ENCODE data around the gene ZBTB7C. TPM values are rescaled to one million over a fixed set of nuclear protein-coding genes. Genes with fewer than 3 reads are reported as not detected.

Gene ZBTB7C
- total RNA-seq, 1 donor from 2014 or later, result 0.15 TPM

DNA sequence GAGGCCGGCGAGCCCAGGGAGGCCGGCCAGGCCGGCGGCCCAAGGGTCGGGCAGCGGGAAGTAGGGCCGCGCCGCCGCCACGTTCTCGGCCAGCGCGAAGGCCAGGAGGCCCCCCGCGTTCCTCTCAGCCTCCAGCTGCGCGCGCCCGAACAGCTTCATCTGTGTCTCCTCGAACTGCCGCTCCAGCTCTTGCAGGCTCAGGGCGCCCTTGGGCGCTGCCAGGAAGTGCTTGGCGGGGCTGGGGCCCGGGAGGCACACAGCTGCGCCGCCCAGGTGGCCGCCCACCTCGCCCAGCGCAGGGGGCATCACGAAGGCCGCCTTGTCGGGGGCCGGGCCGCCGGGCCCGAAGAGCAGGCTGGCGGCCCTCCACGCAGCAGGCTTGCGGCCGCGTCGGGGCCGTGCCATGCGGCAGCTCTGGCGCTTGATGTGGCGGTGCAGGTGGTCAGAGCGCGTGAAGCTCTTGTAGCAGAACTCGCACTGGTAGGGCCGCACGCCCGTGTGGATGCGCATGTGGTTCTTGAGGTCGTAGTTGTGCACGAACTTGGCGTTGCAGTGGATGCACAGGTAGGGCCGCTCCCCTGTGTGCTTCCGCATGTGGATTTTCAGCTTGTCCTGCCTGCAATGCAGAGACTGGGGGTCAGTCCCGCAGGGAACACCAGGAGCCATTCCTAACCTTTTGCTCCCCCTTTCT, 379.7 kb downstream of the ZBTB7C start:
- DNase-seq (ENCODE audit: low spot score), result no peak
- H3K9me3 Mint-ChIP-seq, result no peaks in the 10 kb centered on the region

DNA sequence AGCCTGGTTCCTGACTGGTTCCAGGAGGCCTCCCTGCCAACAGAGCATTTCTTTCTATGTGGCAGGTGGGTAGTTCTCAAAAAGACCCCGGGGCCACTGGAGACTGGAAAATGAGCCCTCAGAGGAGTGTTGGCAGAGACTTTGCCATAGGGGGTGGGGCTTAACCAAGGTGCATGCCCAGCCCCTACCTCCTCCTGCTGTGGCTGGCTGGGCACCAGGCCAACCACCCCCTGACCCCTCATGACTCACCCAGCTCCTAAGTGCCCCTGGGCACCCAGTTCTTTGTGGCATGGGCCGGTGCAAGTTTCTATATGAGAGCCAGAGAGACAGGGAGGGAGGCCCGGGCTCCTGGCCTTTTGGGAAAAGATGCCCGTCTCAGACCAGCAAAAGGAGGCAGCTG, 380.5 kb downstream of the ZBTB7C start:
- no peaks in the 10 kb centered on the region for H3K9me3 ChIP-seq (ENCODE audit: low read depth)
- no peak overlapping the region for H3K4me2 ChIP-seq
- H3K27me3 Mint-ChIP-seq (ENCODE audit: insufficient read depth, low read depth), result peaks cover 8% of the 10 kb centered on the region
- no peak overlapping the region for H3K4me3 ChIP-seq
- peaks cover 15% of the 10 kb centered on the region for H3K4me1 ChIP-seq
- no peaks in the 10 kb centered on the region for H4K20me1 ChIP-seq (ENCODE audit: low read depth)
- no peaks in the 10 kb centered on the region for H3K36me3 Mint-ChIP-seq
- no peak overlapping the region for H3K9ac ChIP-seq
- H3K27me3 ChIP-seq, result no peaks in the 10 kb centered on the region
- no peak overlapping the region for H2AFZ ChIP-seq (replicated peaks)
- DNase-seq (ENCODE audit: low spot score), result no peak
- no peak overlapping the region for H3K27ac ChIP-seq
- TF ChIP-seq EZH2 (IDR thresholded peaks at IDR 0.05) (no peak), EZH2phosphoT487 (IDR thresholded peaks at IDR 0.05) (no peak)
- TF ChIP-seq, protein P1, sequence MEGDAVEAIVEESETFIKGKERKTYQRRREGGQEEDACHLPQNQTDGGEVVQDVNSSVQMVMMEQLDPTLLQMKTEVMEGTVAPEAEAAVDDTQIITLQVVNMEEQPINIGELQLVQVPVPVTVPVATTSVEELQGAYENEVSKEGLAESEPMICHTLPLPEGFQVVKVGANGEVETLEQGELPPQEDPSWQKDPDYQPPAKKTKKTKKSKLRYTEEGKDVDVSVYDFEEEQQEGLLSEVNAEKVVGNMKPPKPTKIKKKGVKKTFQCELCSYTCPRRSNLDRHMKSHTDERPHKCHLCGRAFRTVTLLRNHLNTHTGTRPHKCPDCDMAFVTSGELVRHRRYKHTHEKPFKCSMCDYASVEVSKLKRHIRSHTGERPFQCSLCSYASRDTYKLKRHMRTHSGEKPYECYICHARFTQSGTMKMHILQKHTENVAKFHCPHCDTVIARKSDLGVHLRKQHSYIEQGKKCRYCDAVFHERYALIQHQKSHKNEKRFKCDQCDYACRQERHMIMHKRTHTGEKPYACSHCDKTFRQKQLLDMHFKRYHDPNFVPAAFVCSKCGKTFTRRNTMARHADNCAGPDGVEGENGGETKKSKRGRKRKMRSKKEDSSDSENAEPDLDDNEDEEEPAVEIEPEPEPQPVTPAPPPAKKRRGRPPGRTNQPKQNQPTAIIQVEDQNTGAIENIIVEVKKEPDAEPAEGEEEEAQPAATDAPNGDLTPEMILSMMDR (IDR thresholded peaks at IDR 0.05), result no peak
- H3F3A ChIP-seq (ENCODE audit: low read depth), result no peaks in the 10 kb centered on the region
- no peaks in the 10 kb centered on the region for H3K36me3 ChIP-seq
- H3K79me2 ChIP-seq (ENCODE audit: low read depth), result no peaks in the 10 kb centered on the region
- no peak overlapping the region for H3K27ac Mint-ChIP-seq
- H3K4me1 Mint-ChIP-seq, result peaks cover 22% of the 10 kb centered on the region
- H3K4me3 Mint-ChIP-seq, result no peak overlapping the region
- no peaks in the 10 kb centered on the region for H3K9me3 Mint-ChIP-seq

More for the DNA sequence above, 379.7 kb downstream of the ZBTB7C start:
- H3K79me2 ChIP-seq (ENCODE audit: low read depth), result no peaks in the 10 kb centered on the region
- H3K36me3 Mint-ChIP-seq, result no peaks in the 10 kb centered on the region
- H3K27me3 Mint-ChIP-seq (ENCODE audit: insufficient read depth, low read depth), result peaks cover 5% of the 10 kb centered on the region
- no peak overlapping the region for H3K27ac ChIP-seq
- no peaks in the 10 kb centered on the region for H3K27me3 ChIP-seq
- peaks cover 15% of the 10 kb centered on the region for H3K4me1 ChIP-seq
- no peak overlapping the region for H3K9ac ChIP-seq
- H3K4me3 ChIP-seq, result no peak overlapping the region
- TF ChIP-seq, protein P1 (IDR thresholded peaks at IDR 0.05), result no peak
- TF ChIP-seq EZH2phosphoT487 (IDR thresholded peaks at IDR 0.05) (no peak), EZH2 (IDR thresholded peaks at IDR 0.05) (no peak)
- H3K9me3 ChIP-seq (ENCODE audit: low read depth), result no peaks in the 10 kb centered on the region
- no peaks in the 10 kb centered on the region for H3F3A ChIP-seq (ENCODE audit: low read depth)
- no peak overlapping the region for H2AFZ ChIP-seq (replicated peaks)
- H3K27ac Mint-ChIP-seq, result no peak overlapping the region
- H3K4me1 Mint-ChIP-seq, result peaks cover 19% of the 10 kb centered on the region
- no peaks in the 10 kb centered on the region for H3K36me3 ChIP-seq
- no peak overlapping the region for H3K4me2 ChIP-seq
- no peak overlapping the region for H3K4me3 Mint-ChIP-seq
- H4K20me1 ChIP-seq (ENCODE audit: low read depth), result no peaks in the 10 kb centered on the region

DNA sequence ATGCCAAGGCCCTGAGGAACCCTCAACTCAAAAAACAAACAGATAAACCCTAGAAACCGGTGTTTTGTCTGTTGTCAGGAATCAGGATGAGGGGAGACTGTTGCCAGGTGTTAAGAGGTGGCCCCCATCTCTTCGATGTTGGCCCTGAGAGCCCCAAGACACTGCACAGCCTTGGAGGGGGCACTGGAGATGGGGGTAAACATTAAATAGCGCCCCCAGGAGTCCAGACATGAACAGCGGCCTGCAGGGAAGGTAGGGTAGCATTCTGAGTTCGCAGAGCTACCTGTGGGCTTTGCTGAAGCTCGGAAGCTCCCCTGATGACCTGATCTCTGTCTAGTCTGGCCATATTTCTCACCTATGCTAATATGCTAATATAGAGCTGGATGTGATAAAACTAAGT, 381.1 kb downstream of the ZBTB7C start:
- no peak overlapping the region for H3K4me3 ChIP-seq
- no peak for DNase-seq (ENCODE audit: low spot score)
- H3K27ac ChIP-seq, result no peak overlapping the region
- H3K9me3 ChIP-seq (ENCODE audit: low read depth), result no peaks in the 10 kb centered on the region
- Mint-ChIP-seq H3K4me3 (peak overlapping the region; percentile 38), H3K9me3 (no peaks in the 10 kb centered on the region), H3K36me3 (no peaks in the 10 kb centered on the region), H3K4me1 (peaks cover 24% of the 10 kb centered on the region), H3K27ac (peak overlapping the region; percentile 21), H3K27me3 (ENCODE audit: insufficient read depth, low read depth) (peaks cover 9% of the 10 kb centered on the region)
- no peak overlapping the region for H3K9ac ChIP-seq
- no peak for TF ChIP-seq EZH2phosphoT487 (IDR thresholded peaks at IDR 0.05)
- TF ChIP-seq, protein P1 (IDR thresholded peaks at IDR 0.05), result peak; percentile 21
- H3K79me2 ChIP-seq (ENCODE audit: low read depth), result no peaks in the 10 kb centered on the region
- peak overlapping the region; percentile 91 for H2AFZ ChIP-seq (replicated peaks)
- peaks cover 15% of the 10 kb centered on the region for H3K4me1 ChIP-seq
- H3F3A ChIP-seq (ENCODE audit: low read depth), result no peaks in the 10 kb centered on the region
- no peaks in the 10 kb centered on the region for H3K27me3 ChIP-seq
- H3K36me3 ChIP-seq, result no peaks in the 10 kb centered on the region
- H3K4me2 ChIP-seq, result no peak overlapping the region
- H4K20me1 ChIP-seq (ENCODE audit: low read depth), result no peaks in the 10 kb centered on the region
